ENCODE results near the gene MED12L.

The MED12L gene

DNA sequence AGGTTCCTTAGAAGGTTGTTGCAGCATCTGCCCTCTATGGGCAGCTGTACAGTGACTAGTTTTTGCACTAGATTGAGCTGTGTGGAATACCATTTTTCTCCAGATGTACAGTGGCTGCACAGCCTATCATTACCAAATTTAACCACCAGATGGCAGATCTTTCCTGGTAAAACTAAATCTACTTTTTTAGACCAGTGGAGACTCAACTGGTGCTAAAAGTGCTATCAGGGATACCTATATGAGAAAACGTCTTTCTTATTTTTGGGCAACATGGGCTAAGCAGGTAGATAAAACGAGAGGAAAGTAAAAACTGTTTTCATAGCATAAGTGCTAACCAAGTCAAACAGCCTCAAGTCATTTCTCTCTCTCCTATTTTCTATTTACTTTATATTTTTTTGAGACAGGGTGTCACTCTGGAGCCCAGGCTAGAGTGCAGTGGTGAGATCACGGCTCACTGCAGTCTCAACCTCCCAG, 354.2 kb downstream of the MED12L start:
- TF ChIP-seq, protein P1, sequence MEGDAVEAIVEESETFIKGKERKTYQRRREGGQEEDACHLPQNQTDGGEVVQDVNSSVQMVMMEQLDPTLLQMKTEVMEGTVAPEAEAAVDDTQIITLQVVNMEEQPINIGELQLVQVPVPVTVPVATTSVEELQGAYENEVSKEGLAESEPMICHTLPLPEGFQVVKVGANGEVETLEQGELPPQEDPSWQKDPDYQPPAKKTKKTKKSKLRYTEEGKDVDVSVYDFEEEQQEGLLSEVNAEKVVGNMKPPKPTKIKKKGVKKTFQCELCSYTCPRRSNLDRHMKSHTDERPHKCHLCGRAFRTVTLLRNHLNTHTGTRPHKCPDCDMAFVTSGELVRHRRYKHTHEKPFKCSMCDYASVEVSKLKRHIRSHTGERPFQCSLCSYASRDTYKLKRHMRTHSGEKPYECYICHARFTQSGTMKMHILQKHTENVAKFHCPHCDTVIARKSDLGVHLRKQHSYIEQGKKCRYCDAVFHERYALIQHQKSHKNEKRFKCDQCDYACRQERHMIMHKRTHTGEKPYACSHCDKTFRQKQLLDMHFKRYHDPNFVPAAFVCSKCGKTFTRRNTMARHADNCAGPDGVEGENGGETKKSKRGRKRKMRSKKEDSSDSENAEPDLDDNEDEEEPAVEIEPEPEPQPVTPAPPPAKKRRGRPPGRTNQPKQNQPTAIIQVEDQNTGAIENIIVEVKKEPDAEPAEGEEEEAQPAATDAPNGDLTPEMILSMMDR (IDR thresholded peaks at IDR 0.05; ENCODE audit: borderline replicate concordance, insufficient read depth, low read depth, low read length), result peak; percentile 52; the same call in 1 of the 2 replicates
- no peak overlapping the region for H3K4me3 ChIP-seq (ENCODE audit: low read depth, low read length)

DNA sequence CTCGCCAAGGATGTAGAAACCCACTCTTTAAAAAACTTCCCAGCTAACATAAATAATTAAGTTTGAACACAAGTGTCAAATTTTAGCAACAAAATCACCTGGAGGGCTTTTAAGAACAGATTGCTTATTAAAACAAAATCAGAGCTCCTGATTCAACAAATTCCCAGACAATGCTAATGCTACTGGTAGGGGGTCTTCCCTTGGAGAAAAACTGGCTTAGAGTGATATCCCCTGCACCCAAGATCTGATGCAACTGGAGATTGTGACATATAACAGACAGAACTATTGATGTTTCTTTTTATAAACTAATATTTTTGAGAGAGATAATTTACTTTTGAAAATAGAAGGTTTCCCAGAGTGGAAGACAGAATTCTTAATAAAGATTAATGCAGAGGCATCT, 355.5 kb downstream of the MED12L start:
- H3K4me3 ChIP-seq (ENCODE audit: low read depth, low read length), result no peak overlapping the region
- TF ChIP-seq, protein P1 (IDR thresholded peaks at IDR 0.05; ENCODE audit: borderline replicate concordance, insufficient read depth, low read depth, low read length), result no peak

DNA sequence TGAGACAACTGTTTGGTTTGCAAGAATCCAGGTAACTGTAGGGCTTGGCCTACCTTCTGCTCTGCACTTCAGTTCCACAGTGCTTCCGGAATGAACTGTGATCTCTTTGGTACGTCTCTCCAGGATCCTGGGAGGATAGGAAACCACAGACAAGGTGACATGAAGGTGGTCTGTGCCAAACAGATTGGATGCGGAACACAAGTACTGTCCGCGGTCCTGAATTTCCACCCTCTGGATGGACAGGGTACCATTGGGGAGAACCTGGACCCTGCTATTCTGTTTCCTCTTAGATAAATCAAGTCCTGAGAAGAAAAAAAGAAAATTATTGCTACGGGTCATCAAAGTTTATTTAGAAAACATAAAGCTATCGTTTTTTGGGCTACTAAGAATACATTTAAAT, 358.1 kb downstream of the MED12L start:
- no peak overlapping the region for H3K4me3 ChIP-seq (ENCODE audit: low read depth, low read length)
- TF ChIP-seq, protein P1 (IDR thresholded peaks at IDR 0.05; ENCODE audit: borderline replicate concordance, insufficient read depth, low read depth, low read length), result no peak

DNA sequence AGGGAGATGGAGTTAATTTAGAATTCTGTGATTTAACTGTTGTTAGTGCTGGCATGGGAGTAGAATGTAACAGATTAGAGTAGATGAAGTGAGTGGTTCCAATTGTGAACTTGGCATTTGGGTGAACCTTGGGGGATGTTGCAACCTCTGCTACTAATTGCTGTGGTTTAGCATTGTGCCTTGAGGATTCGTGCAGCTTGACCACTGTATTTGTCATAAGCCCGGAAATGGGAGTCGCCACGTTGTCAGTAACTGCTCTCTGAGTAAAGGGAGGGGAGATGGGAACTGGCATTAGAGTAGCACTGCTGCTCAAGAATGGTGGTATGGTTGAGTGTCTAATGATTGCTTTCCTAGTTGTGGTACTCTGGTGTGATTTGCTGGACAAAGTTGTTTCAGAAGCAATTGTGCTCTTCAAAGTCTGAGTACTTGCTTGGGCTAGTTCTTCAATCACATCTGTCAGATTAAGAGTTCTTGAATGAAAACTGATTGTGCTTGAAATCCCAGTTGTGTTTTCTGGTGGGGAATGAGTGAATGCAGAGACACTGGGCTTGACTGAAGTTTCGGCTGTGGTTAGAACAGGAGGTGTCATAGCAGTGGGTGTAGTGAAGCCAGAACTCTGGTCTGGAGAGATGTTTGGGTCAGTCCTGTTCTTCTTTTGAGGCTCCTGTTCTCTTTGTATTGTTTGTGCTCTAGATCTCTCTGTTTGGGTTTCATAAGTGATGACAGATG, 360.0 kb downstream of the MED12L start:
- no peak overlapping the region for H3K4me3 ChIP-seq (ENCODE audit: low read depth, low read length)
- TF ChIP-seq, protein P1 (IDR thresholded peaks at IDR 0.05; ENCODE audit: borderline replicate concordance, insufficient read depth, low read depth, low read length), result no peak

DNA sequence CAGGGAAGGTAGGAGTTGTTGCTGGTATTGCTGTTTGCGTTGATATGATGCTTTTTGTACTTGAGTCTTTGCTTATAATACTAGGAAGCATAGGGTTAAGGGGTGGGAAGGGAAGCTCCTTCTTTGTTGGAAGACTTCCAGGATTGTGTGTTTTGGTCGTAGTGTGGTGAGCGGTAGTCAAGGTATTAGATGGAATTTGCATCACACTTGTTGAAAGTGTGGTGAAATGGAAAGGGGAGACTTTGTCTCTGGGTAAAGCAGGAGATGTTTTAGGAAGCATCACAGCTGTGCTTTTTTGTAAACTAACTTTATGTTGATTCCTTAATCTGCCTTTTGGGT, 360.5 kb downstream of the MED12L start:
- no peak overlapping the region for H3K4me3 ChIP-seq (ENCODE audit: low read depth, low read length)
- TF ChIP-seq, protein P1 (IDR thresholded peaks at IDR 0.05; ENCODE audit: borderline replicate concordance, insufficient read depth, low read depth, low read length), result no peak

DNA sequence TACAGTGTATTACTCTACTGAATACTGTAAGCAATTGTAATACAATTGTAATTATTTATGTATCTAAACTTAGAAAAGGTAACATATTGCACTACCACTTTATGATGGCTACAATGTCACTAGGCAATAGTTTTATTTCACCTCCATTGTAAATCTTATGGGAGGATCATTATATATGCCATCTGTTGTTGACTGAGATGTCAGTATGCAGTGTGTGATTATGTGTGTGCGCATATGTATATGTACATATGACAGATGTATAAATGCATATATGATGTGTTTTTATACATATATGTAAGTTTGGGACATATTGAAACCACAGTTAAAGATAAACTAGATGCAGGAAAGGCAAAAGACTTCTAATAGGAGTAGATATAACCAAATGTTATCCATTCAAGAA, 366.9 kb downstream of the MED12L start:
- TF ChIP-seq, protein P1 (IDR thresholded peaks at IDR 0.05; ENCODE audit: borderline replicate concordance, insufficient read depth, low read depth, low read length), result no peak
- no peak overlapping the region for H3K4me3 ChIP-seq (ENCODE audit: low read depth, low read length)

DNA sequence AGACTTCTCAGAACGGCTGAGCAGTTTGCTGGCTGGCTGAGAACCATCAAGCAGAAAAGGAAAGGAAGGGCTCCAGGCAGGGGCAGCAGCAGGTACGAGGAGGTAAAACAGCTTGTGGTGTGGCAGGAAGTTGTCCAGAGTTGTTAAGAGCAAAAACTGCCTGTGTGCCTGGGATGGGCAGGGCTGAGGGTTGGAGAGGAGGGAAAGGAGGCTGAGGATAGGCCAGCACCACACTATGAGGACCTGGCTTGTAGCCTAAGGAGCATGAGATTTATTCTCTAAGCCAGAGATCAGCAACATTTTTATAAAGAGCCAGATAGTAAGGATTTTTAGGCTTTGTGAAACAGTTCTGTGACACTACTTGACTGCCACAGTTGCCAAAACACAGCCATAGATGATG, 367.4 kb downstream of the MED12L start:
- no peak overlapping the region for H3K4me3 ChIP-seq (ENCODE audit: low read depth, low read length)

More for the DNA sequence above, 367.4 kb downstream of the MED12L start:
- TF ChIP-seq, protein P1 (IDR thresholded peaks at IDR 0.05; ENCODE audit: borderline replicate concordance, insufficient read depth, low read depth, low read length), result no peak
